Measurements from ENCODE around the gene A2ML1. TPM values are rescaled to one million over a fixed set of nuclear protein-coding genes. Genes with fewer than 3 reads are reported as not detected.
"Not testable (repeated sequence)": the region's sequence is repeated elsewhere in the genome, so short reads cannot be mapped to it uniquely, and the experiment has no call there.

A2ML1 gene
- total RNA-seq, 1 experiment from 2014 or later, result not detected

GRCh38 chr12:8787206-8787605 is 35.2 kb upstream of the A2ML1 start:
- H3K27me3 ChIP-seq (ENCODE audit: low read length); H3K36me3 ChIP-seq (ENCODE audit: insufficient read depth, low read length); H4K20me1 ChIP-seq (ENCODE audit: insufficient read depth, low read depth, low read length); H3K4me2 ChIP-seq (ENCODE audit: low read depth, low read length, poor library complexity, severe bottlenecking); H2AFZ ChIP-seq (ENCODE audit: low read length); H3K9me3 ChIP-seq (ENCODE audit: low read length); H3K9me2 ChIP-seq (replicated peaks; ENCODE audit: insufficient read depth, low read length); DNase-seq; H3K9ac ChIP-seq (ENCODE audit: low read length); H3K4me1 ChIP-seq (ENCODE audit: low read length); H3K4me3 ChIP-seq (ENCODE audit: low read length); H3K27ac ChIP-seq (ENCODE audit: low read length); H3K79me2 ChIP-seq (ENCODE audit: low read length): not testable (repeated sequence)

- not testable (repeated sequence) for H3K4me3 ChIP-seq (ENCODE audit: low read length); H3K9me2 ChIP-seq (replicated peaks; ENCODE audit: insufficient read depth, low read length); H2AFZ ChIP-seq (ENCODE audit: low read length); DNase-seq; H3K27ac ChIP-seq (ENCODE audit: low read length); H3K4me2 ChIP-seq (ENCODE audit: low read depth, low read length, poor library complexity, severe bottlenecking); H3K4me1 ChIP-seq (ENCODE audit: low read length); H3K27me3 ChIP-seq (ENCODE audit: low read length); H4K20me1 ChIP-seq (ENCODE audit: insufficient read depth, low read depth, low read length); H3K9me3 ChIP-seq (ENCODE audit: low read length); H3K36me3 ChIP-seq (ENCODE audit: insufficient read depth, low read length); H3K79me2 ChIP-seq (ENCODE audit: low read length); H3K9ac ChIP-seq (ENCODE audit: low read length)
These were observed 33.7 kb upstream of the A2ML1 start for GRCh38 chr12:8788706-8789105.

- not testable (repeated sequence) for DNase-seq; H2AFZ ChIP-seq (ENCODE audit: low read length); H3K4me3 ChIP-seq (ENCODE audit: low read length); H3K4me2 ChIP-seq (ENCODE audit: low read depth, low read length, poor library complexity, severe bottlenecking); H3K9ac ChIP-seq (ENCODE audit: low read length); H3K27ac ChIP-seq (ENCODE audit: low read length); H3K9me3 ChIP-seq (ENCODE audit: low read length); H3K36me3 ChIP-seq (ENCODE audit: insufficient read depth, low read length); H3K27me3 ChIP-seq (ENCODE audit: low read length); H3K4me1 ChIP-seq (ENCODE audit: low read length); H4K20me1 ChIP-seq (ENCODE audit: insufficient read depth, low read depth, low read length); H3K79me2 ChIP-seq (ENCODE audit: low read length); H3K9me2 ChIP-seq (replicated peaks; ENCODE audit: insufficient read depth, low read length)
These were observed 32.9 kb upstream of the A2ML1 start for GRCh38 chr12:8789341-8790013.

- H2AFZ ChIP-seq (ENCODE audit: low read length); H3K9ac ChIP-seq (ENCODE audit: low read length); DNase-seq; H3K36me3 ChIP-seq (ENCODE audit: insufficient read depth, low read length); H3K4me3 ChIP-seq (ENCODE audit: low read length); H3K4me2 ChIP-seq (ENCODE audit: low read depth, low read length, poor library complexity, severe bottlenecking); H4K20me1 ChIP-seq (ENCODE audit: insufficient read depth, low read depth, low read length); H3K79me2 ChIP-seq (ENCODE audit: low read length); H3K27ac ChIP-seq (ENCODE audit: low read length); H3K9me2 ChIP-seq (replicated peaks; ENCODE audit: insufficient read depth, low read length); H3K9me3 ChIP-seq (ENCODE audit: low read length); H3K4me1 ChIP-seq (ENCODE audit: low read length); H3K27me3 ChIP-seq (ENCODE audit: low read length): not testable (repeated sequence)
These were observed 29.2 kb upstream of the A2ML1 start for GRCh38 chr12:8793226-8793625.

- H3K27ac ChIP-seq (ENCODE audit: low read length); H4K20me1 ChIP-seq (ENCODE audit: insufficient read depth, low read depth, low read length); H3K4me2 ChIP-seq (ENCODE audit: low read depth, low read length, poor library complexity, severe bottlenecking); H3K79me2 ChIP-seq (ENCODE audit: low read length); H3K4me3 ChIP-seq (ENCODE audit: low read length); H2AFZ ChIP-seq (ENCODE audit: low read length); H3K9ac ChIP-seq (ENCODE audit: low read length); H3K9me2 ChIP-seq (replicated peaks; ENCODE audit: insufficient read depth, low read length); DNase-seq; H3K36me3 ChIP-seq (ENCODE audit: insufficient read depth, low read length); H3K4me1 ChIP-seq (ENCODE audit: low read length); H3K27me3 ChIP-seq (ENCODE audit: low read length); H3K9me3 ChIP-seq (ENCODE audit: low read length): not testable (repeated sequence)
These were observed 27.8 kb upstream of the A2ML1 start for GRCh38 chr12:8794611-8795010.

GRCh38 chr12:8796831-8797626 is 25.4 kb upstream of the A2ML1 start:
- Histone ChIP-seq H3K4me2 (ENCODE audit: low read depth, low read length, poor library complexity, severe bottlenecking) (no peak overlapping the region), H3K27ac (ENCODE audit: low read length) (no peak overlapping the region), H3K9me2 (replicated peaks; ENCODE audit: insufficient read depth, low read length) (no peaks in the 10 kb centered on the region), H3K4me1 (ENCODE audit: low read length) (no peaks in the 10 kb centered on the region), H3K9me3 (ENCODE audit: low read length) (no peaks in the 10 kb centered on the region), H3K27me3 (ENCODE audit: low read length) (no peaks in the 10 kb centered on the region), H3K9ac (ENCODE audit: low read length) (no peak overlapping the region), H3K36me3 (ENCODE audit: insufficient read depth, low read length) (no peaks in the 10 kb centered on the region), H4K20me1 (ENCODE audit: insufficient read depth, low read depth, low read length) (no peaks in the 10 kb centered on the region), H3K79me2 (ENCODE audit: low read length) (no peaks in the 10 kb centered on the region), H2AFZ (ENCODE audit: low read length) (no peak overlapping the region), H3K4me3 (ENCODE audit: low read length) (no peak overlapping the region)
- DNase-seq, result no peak

- not testable (repeated sequence) for H3K9me3 ChIP-seq (ENCODE audit: low read length); H4K20me1 ChIP-seq (ENCODE audit: insufficient read depth, low read depth, low read length); H3K9me2 ChIP-seq (replicated peaks; ENCODE audit: insufficient read depth, low read length); H3K9ac ChIP-seq (ENCODE audit: low read length); H2AFZ ChIP-seq (ENCODE audit: low read length); H3K27me3 ChIP-seq (ENCODE audit: low read length); H3K36me3 ChIP-seq (ENCODE audit: insufficient read depth, low read length); H3K27ac ChIP-seq (ENCODE audit: low read length); DNase-seq; H3K4me2 ChIP-seq (ENCODE audit: low read depth, low read length, poor library complexity, severe bottlenecking); H3K79me2 ChIP-seq (ENCODE audit: low read length); H3K4me1 ChIP-seq (ENCODE audit: low read length); H3K4me3 ChIP-seq (ENCODE audit: low read length)
These were observed 21.2 kb upstream of the A2ML1 start for GRCh38 chr12:8801213-8801612.

- H3K79me2 ChIP-seq (ENCODE audit: low read length); H3K9me2 ChIP-seq (replicated peaks; ENCODE audit: insufficient read depth, low read length); H3K9ac ChIP-seq (ENCODE audit: low read length); H3K36me3 ChIP-seq (ENCODE audit: insufficient read depth, low read length); H2AFZ ChIP-seq (ENCODE audit: low read length); H3K9me3 ChIP-seq (ENCODE audit: low read length); DNase-seq; H3K4me2 ChIP-seq (ENCODE audit: low read depth, low read length, poor library complexity, severe bottlenecking); H3K4me3 ChIP-seq (ENCODE audit: low read length); H3K4me1 ChIP-seq (ENCODE audit: low read length); H3K27ac ChIP-seq (ENCODE audit: low read length); H4K20me1 ChIP-seq (ENCODE audit: insufficient read depth, low read depth, low read length); H3K27me3 ChIP-seq (ENCODE audit: low read length): not testable (repeated sequence)
These were observed 17.6 kb upstream of the A2ML1 start for GRCh38 chr12:8804833-8805232.
